ENCODE results near the gene CMC2. TPM values are rescaled to one million over a fixed set of nuclear protein-coding genes. Genes with fewer than 3 reads are reported as not detected.

Gene CMC2
- total RNA-seq, 6 experiments from 2014 or later, result 23.5 to 58.3 (median 42.1) TPM

- H3K27ac ChIP-seq, result peak overlapping the region in 2 of 3 donors; percentile 10 to 13
- intact Hi-C loops (cut with DNase I), result no loop called here
- H3K4me3 ChIP-seq, result no peak overlapping the region
- DNase-seq (no peak), ATAC-seq (peak in 2 of 4 donors; percentile 11 to 12)
- TF ChIP-seq CTCF (IDR thresholded peaks at IDR 0.05), result no peak
- no peak for TF ChIP-seq POLR2A (IDR thresholded peaks at IDR 0.05)
- no peaks in the 10 kb centered on the region for H3K27me3 ChIP-seq
- H3K36me3 ChIP-seq, result no peaks in the 10 kb centered on the region
- 100% methylated on average over 3 of the region's 3 CpGs for WGBS (ENCODE audit: insufficient coverage, low coverage, low lambda C conversion rate, missing lambda C conversion rate)
- H3K4me1 ChIP-seq, result peaks cover 0 to 14% (median 3%) of the 10 kb centered on the region in 4 donors
- no peaks in the 10 kb centered on the region for H3K9me3 ChIP-seq
Measured at GRCh38 chr16:80969114-80969484, 37.6 kb downstream of the CMC2 start.

- no peak for TF ChIP-seq POLR2A (IDR thresholded peaks at IDR 0.05)
- peak in 2 of 4 donors; percentile 24 to 33 for TF ChIP-seq CTCF (IDR thresholded peaks at IDR 0.05)
- WGBS (ENCODE audit: insufficient coverage, low coverage, low lambda C conversion rate, missing lambda C conversion rate), result 20% methylated on average over 1 of the region's 4 CpGs
- peak; percentile 74 to 96 (median 80) for ATAC-seq
Measured at GRCh38 chr16:80968386-80969113, 38.1 kb downstream of the CMC2 start.

GRCh38 chr16:80966617-80967016, 40.1 kb downstream of the CMC2 start:
- Histone ChIP-seq H3K36me3 (no peaks in the 10 kb centered on the region), H3K27me3 (no peaks in the 10 kb centered on the region), H3K4me3 (no peak overlapping the region), H3K9me3 (no peaks in the 10 kb centered on the region), H3K27ac (no peak overlapping the region), H3K4me1 (peaks cover 0 to 7% (median 0%) of the 10 kb centered on the region in 4 donors)
- intact Hi-C loops (cut with DNase I), result no loop called here
- whole genome bisulfite sequencing (ENCODE audit: insufficient coverage, low coverage, low lambda C conversion rate, missing lambda C conversion rate), result 82% methylated on average over 4 of the region's 4 CpGs
- TF ChIP-seq POLR2A (IDR thresholded peaks at IDR 0.05), result no peak
- no peak for TF ChIP-seq CTCF (IDR thresholded peaks at IDR 0.05)
- DNase-seq (no peak), ATAC-seq (no peak)

More at GRCh38 chr16:80968386-80969113, 38.1 kb downstream of the CMC2 start:
- Histone ChIP-seq H3K4me1 (peaks cover 0 to 8% (median under 1%) of the 10 kb centered on the region in 4 donors), H3K9me3 (no peaks in the 10 kb centered on the region), H3K27ac (peak overlapping the region in 2 of 3 donors; percentile 10 to 13), H3K27me3 (no peaks in the 10 kb centered on the region), H3K36me3 (no peaks in the 10 kb centered on the region), H3K4me3 (no peak overlapping the region)
- no peak for DNase-seq
- intact Hi-C loops (cut with DNase I), result no loop called here

GRCh38 chr16:80964351-80964750, 42.3 kb downstream of the CMC2 start:
- no peaks in the 10 kb centered on the region for H3K9me3 ChIP-seq
- no peak for DNase-seq
- intact Hi-C loops (cut with DNase I), result no loop called here
- H3K27me3 ChIP-seq, result no peaks in the 10 kb centered on the region
- TF ChIP-seq POLR2A (IDR thresholded peaks at IDR 0.05) (no peak), CTCF (IDR thresholded peaks at IDR 0.05) (no peak)
- H3K4me3 ChIP-seq, result no peak overlapping the region
- H3K27ac ChIP-seq, result no peak overlapping the region
- no peaks in the 10 kb centered on the region for H3K36me3 ChIP-seq
- H3K4me1 ChIP-seq, result peaks cover 0 to 7% (median 0%) of the 10 kb centered on the region in 4 donors
- WGBS (ENCODE audit: insufficient coverage, low coverage, low lambda C conversion rate, missing lambda C conversion rate), result 61% methylated on average over 2 of the region's 2 CpGs
- ATAC-seq, result no peak

Data from right lobe of liver (tissue), 6 donors.